ENCODE results near the gene KANSL1. TPM values are rescaled to one million over a fixed set of nuclear protein-coding genes. Genes with fewer than 3 reads are reported as not detected.

The KANSL1 gene
- total RNA-seq, 1 experiment from 2014 or later = 47.6 TPM

DNA sequence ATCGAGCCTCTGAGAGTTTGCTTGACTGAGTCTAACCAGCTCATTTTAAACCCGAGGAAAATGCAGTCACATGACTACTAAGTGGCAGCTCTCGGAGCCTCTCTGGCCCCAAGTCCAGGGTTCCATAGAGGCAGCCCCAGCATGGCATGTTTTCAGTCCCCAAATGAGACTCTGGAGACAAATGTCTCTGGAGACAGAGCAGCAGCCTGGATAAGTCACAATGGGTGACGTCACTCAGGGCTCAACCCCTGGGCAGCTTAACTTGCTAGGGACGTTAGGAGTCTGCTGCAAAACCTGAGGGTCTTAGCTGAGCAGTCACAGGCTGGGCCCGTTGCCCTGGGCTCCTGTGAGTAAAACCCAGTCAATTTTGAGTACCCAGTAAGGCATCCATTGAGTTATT is 201.1 kb downstream of the KANSL1 start:
- H4K20me1 ChIP-seq (ENCODE audit: low read length) = no peaks in the 10 kb centered on the region
- ChIA-PET CTCF (interaction anchor here (0.6 kb wide), 1 partner anchor 862 kb away, joined by 3 read pairs; no protein-coding TSS in a partner anchor), POLR2A (ENCODE audit: unreplicated experiment) (no interaction called here)
- H3F3A ChIP-seq (ENCODE audit: low read length, unreplicated experiment) = no peaks in the 10 kb centered on the region
- TF ChIP-seq, protein P1, sequence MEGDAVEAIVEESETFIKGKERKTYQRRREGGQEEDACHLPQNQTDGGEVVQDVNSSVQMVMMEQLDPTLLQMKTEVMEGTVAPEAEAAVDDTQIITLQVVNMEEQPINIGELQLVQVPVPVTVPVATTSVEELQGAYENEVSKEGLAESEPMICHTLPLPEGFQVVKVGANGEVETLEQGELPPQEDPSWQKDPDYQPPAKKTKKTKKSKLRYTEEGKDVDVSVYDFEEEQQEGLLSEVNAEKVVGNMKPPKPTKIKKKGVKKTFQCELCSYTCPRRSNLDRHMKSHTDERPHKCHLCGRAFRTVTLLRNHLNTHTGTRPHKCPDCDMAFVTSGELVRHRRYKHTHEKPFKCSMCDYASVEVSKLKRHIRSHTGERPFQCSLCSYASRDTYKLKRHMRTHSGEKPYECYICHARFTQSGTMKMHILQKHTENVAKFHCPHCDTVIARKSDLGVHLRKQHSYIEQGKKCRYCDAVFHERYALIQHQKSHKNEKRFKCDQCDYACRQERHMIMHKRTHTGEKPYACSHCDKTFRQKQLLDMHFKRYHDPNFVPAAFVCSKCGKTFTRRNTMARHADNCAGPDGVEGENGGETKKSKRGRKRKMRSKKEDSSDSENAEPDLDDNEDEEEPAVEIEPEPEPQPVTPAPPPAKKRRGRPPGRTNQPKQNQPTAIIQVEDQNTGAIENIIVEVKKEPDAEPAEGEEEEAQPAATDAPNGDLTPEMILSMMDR (conservative IDR thresholded peaks at IDR 0.05; ENCODE audit: low read depth, low read length) = no peak
- TF ChIP-seq EZH2phosphoT487 (IDR thresholded peaks at IDR 0.05; ENCODE audit: borderline replicate concordance, low read length) (no peak), EZH2 (IDR thresholded peaks at IDR 0.05; ENCODE audit: low read length, unreplicated experiment) (no peak)
- no TSS peak for BruUV-seq (replicated peaks)
- no peaks in the 10 kb centered on the region for H3K27me3 ChIP-seq (ENCODE audit: low read length)
- no peaks in the 10 kb centered on the region for H3K9me3 ChIP-seq (ENCODE audit: low read length)
- H3K27ac ChIP-seq (ENCODE audit: low read length) = no peak overlapping the region
- no peak overlapping the region for H3K4me2 ChIP-seq (ENCODE audit: low read length)
- no peaks in the 10 kb centered on the region for H3K9me2 ChIP-seq (replicated peaks; ENCODE audit: low read length)
- H2AFZ ChIP-seq (ENCODE audit: low read length) = no peak overlapping the region
- no peak for ATAC-seq
- no peak for DNase-seq
- H3K9ac ChIP-seq (ENCODE audit: low read length) = no peak overlapping the region
- no peaks in the 10 kb centered on the region for H3K79me2 ChIP-seq (ENCODE audit: low read length)
- intact Hi-C loops (cut with micrococcal nuclease) = no loop called here
- no peak overlapping the region for H3K4me3 ChIP-seq (ENCODE audit: low read length)
- H3K36me3 ChIP-seq (ENCODE audit: low read depth, low read length) = no peaks in the 10 kb centered on the region
- no peaks in the 10 kb centered on the region for H3K4me1 ChIP-seq (ENCODE audit: insufficient read depth, low read length)

DNA sequence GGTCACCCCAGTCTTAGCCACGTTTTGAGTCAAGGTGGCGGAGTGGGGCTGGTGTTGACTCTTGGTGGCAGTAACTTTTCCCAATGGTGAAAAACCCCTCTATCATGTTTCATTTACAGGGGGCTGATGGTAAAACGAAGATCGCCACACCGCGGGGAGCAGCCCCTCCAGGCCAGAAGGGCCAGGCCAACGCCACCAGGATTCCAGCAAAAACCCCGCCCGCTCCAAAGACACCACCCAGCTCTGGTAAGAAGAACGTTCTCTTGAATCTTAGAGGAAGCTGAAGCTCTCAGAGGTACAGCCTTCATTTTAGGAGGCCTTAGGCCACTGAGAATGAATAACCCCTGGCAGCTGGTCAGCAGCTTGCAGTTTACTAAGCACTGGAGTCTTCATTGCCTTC is 201.9 kb downstream of the KANSL1 start:
- DNase-seq (no peak), ATAC-seq (no peak)
- Histone ChIP-seq H3K27ac (ENCODE audit: low read length) (no peak overlapping the region), H3K9me2 (replicated peaks; ENCODE audit: low read length) (no peaks in the 10 kb centered on the region), H3K27me3 (ENCODE audit: low read length) (no peaks in the 10 kb centered on the region), H3K4me3 (ENCODE audit: low read length) (no peak overlapping the region), H3K4me1 (ENCODE audit: insufficient read depth, low read length) (no peaks in the 10 kb centered on the region), H3K36me3 (ENCODE audit: low read depth, low read length) (no peaks in the 10 kb centered on the region), H3K4me2 (ENCODE audit: low read length) (no peak overlapping the region), H3K9ac (ENCODE audit: low read length) (no peak overlapping the region), H3K79me2 (ENCODE audit: low read length) (no peaks in the 10 kb centered on the region), H3F3A (ENCODE audit: low read length, unreplicated experiment) (no peaks in the 10 kb centered on the region), H2AFZ (ENCODE audit: low read length) (no peak overlapping the region), H3K9me3 (ENCODE audit: low read length) (no peaks in the 10 kb centered on the region), H4K20me1 (ENCODE audit: low read length) (no peaks in the 10 kb centered on the region)
- POLR2A ChIA-PET (ENCODE audit: unreplicated experiment) = interaction anchor here (0.5 kb wide), 1 partner anchor 297 kb away, joined by 3 read pairs; no protein-coding TSS in a partner anchor
- CTCF ChIA-PET = interaction anchor here (0.6 kb wide), 1 partner anchor 861 kb away, joined by 3 read pairs; no protein-coding TSS in a partner anchor
- BruUV-seq (replicated peaks) = no TSS peak
- TF ChIP-seq EZH2 (IDR thresholded peaks at IDR 0.05; ENCODE audit: low read length, unreplicated experiment) = no peak
- intact Hi-C loops (cut with micrococcal nuclease) = no loop called here

DNA sequence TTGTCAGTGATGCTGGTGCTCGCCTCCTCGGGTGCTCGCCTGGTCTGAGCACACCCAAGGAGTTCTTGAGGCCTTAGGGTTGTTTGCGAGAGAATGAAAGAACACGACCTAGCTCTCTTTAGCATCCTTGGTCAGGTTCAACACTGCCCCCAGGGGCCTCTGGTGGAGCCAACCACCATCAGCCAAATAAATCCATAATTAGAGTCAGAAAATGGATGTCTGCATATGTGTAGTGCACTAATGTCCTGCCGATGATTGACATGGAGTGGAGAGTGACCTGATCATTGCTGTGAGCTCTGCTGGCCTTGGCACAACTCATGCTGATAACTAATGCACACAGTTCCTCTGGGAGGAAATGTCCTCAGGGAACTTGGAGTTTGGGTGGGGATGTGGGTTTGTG is 202.3 kb downstream of the KANSL1 start:
- no peak overlapping the region for H3K27ac ChIP-seq (ENCODE audit: low read length)
- no peaks in the 10 kb centered on the region for H4K20me1 ChIP-seq (ENCODE audit: low read length)
- no peak overlapping the region for H2AFZ ChIP-seq (ENCODE audit: low read length)
- no peaks in the 10 kb centered on the region for H3F3A ChIP-seq (ENCODE audit: low read length, unreplicated experiment)
- TF ChIP-seq, protein P1 (conservative IDR thresholded peaks at IDR 0.05; ENCODE audit: low read depth, low read length) = peak; percentile 34
- TF ChIP-seq EZH2 (IDR thresholded peaks at IDR 0.05; ENCODE audit: low read length, unreplicated experiment) = no peak
- TF ChIP-seq EZH2phosphoT487 (IDR thresholded peaks at IDR 0.05; ENCODE audit: borderline replicate concordance, low read length) = no peak
- no peak overlapping the region for H3K4me2 ChIP-seq (ENCODE audit: low read length)
- DNase-seq (no peak), ATAC-seq (no peak)
- ChIA-PET POLR2A (ENCODE audit: unreplicated experiment) (interaction anchor here (0.5 kb wide), 1 partner anchor 296 kb away, joined by 3 read pairs; no protein-coding TSS in a partner anchor), CTCF (no interaction called here)
- BruUV-seq (replicated peaks) = no TSS peak
- H3K9me2 ChIP-seq (replicated peaks; ENCODE audit: low read length) = no peaks in the 10 kb centered on the region
- H3K27me3 ChIP-seq (ENCODE audit: low read length) = no peaks in the 10 kb centered on the region
- intact Hi-C loops (cut with micrococcal nuclease) = no loop called here
- no peaks in the 10 kb centered on the region for H3K9me3 ChIP-seq (ENCODE audit: low read length)
- no peak overlapping the region for H3K4me3 ChIP-seq (ENCODE audit: low read length)
- no peak overlapping the region for H3K9ac ChIP-seq (ENCODE audit: low read length)
- H3K4me1 ChIP-seq (ENCODE audit: insufficient read depth, low read length) = no peaks in the 10 kb centered on the region
- H3K79me2 ChIP-seq (ENCODE audit: low read length) = no peaks in the 10 kb centered on the region
- H3K36me3 ChIP-seq (ENCODE audit: low read depth, low read length) = no peaks in the 10 kb centered on the region

All from PC-3 (cell line).